ENCODE data around the gene CRYBA1.

DNA sequence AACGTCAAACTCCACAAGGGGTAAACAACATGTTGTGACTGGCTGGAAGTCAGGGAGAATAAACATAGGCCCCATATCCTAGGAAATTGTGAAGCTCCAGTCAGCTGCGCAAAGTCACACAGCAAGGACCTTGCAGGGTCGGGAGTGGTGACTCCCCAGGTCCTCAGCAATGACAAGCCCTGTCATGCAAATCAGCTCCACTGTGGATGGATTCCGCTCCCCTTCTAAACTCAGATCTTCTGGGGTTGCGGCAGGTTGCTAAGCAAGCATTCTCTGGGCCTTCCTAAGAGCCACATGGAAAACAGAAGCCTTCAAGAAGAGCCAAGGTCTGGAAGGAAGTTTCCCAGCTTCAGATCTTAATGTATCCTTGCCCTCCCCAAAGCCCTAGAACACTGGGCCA lies 37.6 kb upstream of the CRYBA1 start:
- no peak for TF ChIP-seq POLR2AphosphoS5 (IDR thresholded peaks at IDR 0.05)
- TF ChIP-seq, protein P1, sequence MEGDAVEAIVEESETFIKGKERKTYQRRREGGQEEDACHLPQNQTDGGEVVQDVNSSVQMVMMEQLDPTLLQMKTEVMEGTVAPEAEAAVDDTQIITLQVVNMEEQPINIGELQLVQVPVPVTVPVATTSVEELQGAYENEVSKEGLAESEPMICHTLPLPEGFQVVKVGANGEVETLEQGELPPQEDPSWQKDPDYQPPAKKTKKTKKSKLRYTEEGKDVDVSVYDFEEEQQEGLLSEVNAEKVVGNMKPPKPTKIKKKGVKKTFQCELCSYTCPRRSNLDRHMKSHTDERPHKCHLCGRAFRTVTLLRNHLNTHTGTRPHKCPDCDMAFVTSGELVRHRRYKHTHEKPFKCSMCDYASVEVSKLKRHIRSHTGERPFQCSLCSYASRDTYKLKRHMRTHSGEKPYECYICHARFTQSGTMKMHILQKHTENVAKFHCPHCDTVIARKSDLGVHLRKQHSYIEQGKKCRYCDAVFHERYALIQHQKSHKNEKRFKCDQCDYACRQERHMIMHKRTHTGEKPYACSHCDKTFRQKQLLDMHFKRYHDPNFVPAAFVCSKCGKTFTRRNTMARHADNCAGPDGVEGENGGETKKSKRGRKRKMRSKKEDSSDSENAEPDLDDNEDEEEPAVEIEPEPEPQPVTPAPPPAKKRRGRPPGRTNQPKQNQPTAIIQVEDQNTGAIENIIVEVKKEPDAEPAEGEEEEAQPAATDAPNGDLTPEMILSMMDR (IDR thresholded peaks at IDR 0.05), result no peak
- TF ChIP-seq EP300 (IDR thresholded peaks at IDR 0.05), result no peak
- no peak for TF ChIP-seq POLR2A (IDR thresholded peaks at IDR 0.05)

Data from gastroesophageal sphincter (tissue), 3 donors.